Mesendoderm (in vitro differentiated cells): ENCODE data around the gene TGFBR1.

Experiments used
- DNase-seq: peaks from one replicate; pipeline ENCODE4 v3.0.0; 2013
- H2AK5ac ChIP-seq: 2 replicates; pipeline ENCODE4 v1.6.1; 2013; ENCODE audit warnings: low read length, inconsistent platforms
- H2BK120ac ChIP-seq: 2 replicates; pipeline ENCODE4 v1.6.1; 2013; ENCODE audit warnings: low read depth, mild to moderate bottlenecking, low read length, moderate library complexity, mixed read lengths
- H2BK15ac ChIP-seq: replicated peaks from 2 replicates; pipeline ENCODE4 v1.6.1; 2013; ENCODE audit warnings: low read depth, mild to moderate bottlenecking, moderate library complexity
- H2BK5ac ChIP-seq: 2 replicates; pipeline ENCODE4 v1.6.1; 2013; ENCODE audit warnings: low read length, inconsistent platforms
- H3K18ac ChIP-seq: 2 replicates; pipeline ENCODE4 v1.6.1; 2013; ENCODE audit warnings: mild to moderate bottlenecking, low read length, mixed read lengths
- H3K23ac ChIP-seq: one replicate; pipeline ENCODE4 v1.6.1; 2013; ENCODE audit warnings: low read length
- H3K27ac ChIP-seq: 2 replicates; pipeline ENCODE4 v1.5.1; 2013; ENCODE audit warnings: low read depth, mild to moderate bottlenecking, inconsistent platforms, low read length, moderate library complexity
- H3K27me3 ChIP-seq: 2 replicates; pipeline ENCODE4 v1.6.1; 2013; ENCODE audit warnings: low read length, control low read depth, mild to moderate bottlenecking, inconsistent platforms; ENCODE audit not compliant: insufficient read depth, poor library complexity
- H3K36me3 ChIP-seq: 2 replicates; pipeline ENCODE4 v1.6.1; 2013; ENCODE audit warnings: low read length, inconsistent platforms; ENCODE audit not compliant: control insufficient read depth, insufficient read depth
- H3K4ac ChIP-seq: one replicate; pipeline ENCODE4 v1.6.1; 2013; ENCODE audit warnings: low read depth, mild to moderate bottlenecking, low read length, moderate library complexity
- H3K4me1 ChIP-seq: 2 replicates; pipeline ENCODE4 v1.6.1; 2013; ENCODE audit warnings: low read depth, low read length, inconsistent platforms; ENCODE audit not compliant: control insufficient read depth
- H3K4me2 ChIP-seq: 2 replicates; pipeline ENCODE4 v1.6.1; 2013; ENCODE audit warnings: low read length
- H3K4me3 ChIP-seq: 2 replicates; pipeline ENCODE4 v1.5.1; 2013; ENCODE audit warnings: mild to moderate bottlenecking, low read length
- H3K56ac ChIP-seq: one replicate; pipeline ENCODE4 v1.6.1; 2013; ENCODE audit warnings: low read length
- H3K79me1 ChIP-seq: 2 replicates; pipeline ENCODE4 v1.6.1; 2013; ENCODE audit warnings: low read length, inconsistent platforms
- H3K79me2 ChIP-seq: 2 replicates; pipeline ENCODE4 v1.6.1; 2013; ENCODE audit warnings: mild to moderate bottlenecking, low read length; ENCODE audit not compliant: control insufficient read depth, insufficient read depth
- H3K9ac ChIP-seq: 2 replicates; pipeline ENCODE4 v1.6.1; 2013; ENCODE audit warnings: low read length, inconsistent platforms
- H4K5ac ChIP-seq: one replicate; pipeline ENCODE4 v1.6.1; 2013; ENCODE audit warnings: low read length
- H4K8ac ChIP-seq: one replicate; pipeline ENCODE4 v1.6.1; 2013; ENCODE audit warnings: low read depth, mild to moderate bottlenecking, control low read depth, low read length, moderate library complexity
- WGBS: extraction: QIAGEN DNeasy Blood & Tissue Kit; methylation state at CpG from one replicate; pipeline ENCODE4 v1.1.7; 2013; ENCODE audit warnings: low lambda C conversion rate, missing lambda C conversion rate; ENCODE audit not compliant: insufficient coverage; ENCODE audit errors: extremely low coverage; 5-methylcytosine and 5-hydroxymethylcytosine counted together

The TGFBR1 gene

DNA sequence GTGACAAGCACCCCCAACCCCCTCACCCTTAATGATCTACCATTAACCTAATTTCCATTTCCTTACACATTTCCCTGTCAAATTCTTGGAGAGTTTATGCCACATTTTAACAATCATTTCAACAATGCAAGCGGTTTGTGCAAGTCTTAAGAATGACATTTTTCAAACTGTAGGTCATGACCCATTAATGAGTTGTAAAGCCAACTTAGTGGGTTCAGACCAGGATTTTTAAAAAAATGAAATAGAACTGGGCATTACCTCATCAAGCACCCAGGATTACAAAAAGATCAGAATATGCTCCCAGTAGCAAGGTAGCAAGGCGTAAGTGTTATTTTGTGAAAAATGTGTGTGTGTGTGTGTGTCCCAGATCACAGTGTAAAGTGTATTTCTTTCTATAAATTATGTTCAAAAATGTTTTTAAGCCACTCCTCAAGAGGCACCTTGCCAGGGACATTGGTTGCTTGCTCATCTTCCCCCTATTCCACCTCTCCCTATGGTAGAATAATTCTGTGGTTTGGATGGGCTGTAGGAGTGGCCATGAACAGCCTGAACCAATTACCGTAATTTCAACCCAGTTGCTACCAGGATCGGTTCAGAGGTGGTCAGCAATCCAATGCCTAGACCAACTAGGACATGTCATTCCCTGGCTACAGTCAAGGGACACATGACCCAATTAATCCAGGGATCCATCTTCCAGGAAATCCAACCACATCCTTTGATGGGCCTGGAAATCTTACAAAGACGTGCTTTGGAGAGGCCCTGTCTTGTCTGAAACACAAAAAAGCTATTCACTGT lies 14.4 kb upstream of the TGFBR1 start:
- Histone ChIP-seq H3K79me1 (no peaks in the 10 kb centered on the region), H3K23ac (no peak overlapping the region), H3K36me3 (no peaks in the 10 kb centered on the region), H3K4me2 (no peak overlapping the region), H3K4me1 (no peaks in the 10 kb centered on the region), H3K9ac (no peak overlapping the region), H2AK5ac (no peak overlapping the region), H4K8ac (no peak overlapping the region), H2BK120ac (no peak overlapping the region), H3K79me2 (no peaks in the 10 kb centered on the region), H3K4ac (no peak overlapping the region), H2BK5ac (no peak overlapping the region), H2BK15ac (no peak overlapping the region), H4K5ac (no peak overlapping the region), H3K27ac (no peak overlapping the region), H3K4me3 (no peak overlapping the region), H3K27me3 (no peaks in the 10 kb centered on the region), H3K18ac (no peak overlapping the region), H3K56ac (no peak overlapping the region)
- no peak for DNase-seq
- WGBS, result no CpG with 5 or more reads among the region's 5 CpGs

DNA sequence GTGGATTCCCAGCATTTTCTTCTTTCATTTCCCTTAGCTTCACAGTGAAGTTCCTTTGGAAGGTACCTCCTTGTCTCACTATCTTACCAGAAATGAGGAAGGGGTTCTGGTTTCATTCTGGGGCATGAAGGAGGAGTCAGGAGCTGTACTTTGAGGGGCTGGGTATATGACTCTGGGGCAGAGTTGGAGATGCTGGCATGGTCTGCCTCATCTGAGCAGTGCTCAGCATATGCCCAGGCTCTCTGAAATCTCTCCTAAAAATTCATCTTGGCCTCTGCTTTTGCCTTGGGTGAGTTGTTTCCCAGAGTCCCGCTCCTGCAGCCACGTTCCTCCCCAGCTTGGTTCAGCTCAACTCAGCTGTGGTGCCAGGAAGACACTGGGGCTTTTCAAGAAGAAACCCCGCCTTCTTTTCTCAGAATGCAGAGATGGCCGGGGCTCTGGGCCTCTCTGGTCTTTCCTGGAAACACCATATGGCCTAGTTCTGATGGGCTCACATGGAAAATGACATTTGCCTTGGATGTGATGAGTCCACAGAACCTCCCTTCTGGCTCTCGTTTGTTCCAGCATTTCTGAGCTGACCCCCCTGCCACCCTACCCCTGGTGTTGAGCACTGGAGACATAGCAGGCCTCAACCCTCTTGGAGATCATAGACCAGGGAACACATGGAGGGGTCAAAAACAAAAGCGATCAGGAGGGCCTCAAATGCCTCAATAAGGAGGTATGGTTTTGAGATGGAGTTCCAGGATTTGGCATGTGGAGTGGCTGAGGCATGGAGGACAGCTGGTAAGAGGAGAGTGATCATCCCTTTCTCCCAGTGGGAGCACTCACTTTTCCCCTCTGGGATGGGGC lies 12.0 kb upstream of the TGFBR1 start:
- no peaks in the 10 kb centered on the region for H3K79me1 ChIP-seq
- H3K56ac ChIP-seq, result no peak overlapping the region
- H3K18ac ChIP-seq, result no peak overlapping the region
- H3K27me3 ChIP-seq, result no peaks in the 10 kb centered on the region
- WGBS, result no CpG with 5 or more reads among the region's 6 CpGs
- no peak overlapping the region for H4K5ac ChIP-seq
- H3K36me3 ChIP-seq, result no peaks in the 10 kb centered on the region
- no peak overlapping the region for H2BK120ac ChIP-seq
- H2BK15ac ChIP-seq, result no peak overlapping the region
- no peak overlapping the region for H3K4ac ChIP-seq
- no peak overlapping the region for H3K4me2 ChIP-seq
- DNase-seq, result no peak
- H2AK5ac ChIP-seq, result no peak overlapping the region
- no peak overlapping the region for H3K9ac ChIP-seq
- H3K79me2 ChIP-seq, result no peaks in the 10 kb centered on the region
- H3K23ac ChIP-seq, result no peak overlapping the region
- no peak overlapping the region for H2BK5ac ChIP-seq
- no peak overlapping the region for H3K4me3 ChIP-seq
- no peak overlapping the region for H3K27ac ChIP-seq
- no peak overlapping the region for H4K8ac ChIP-seq
- no peaks in the 10 kb centered on the region for H3K4me1 ChIP-seq

DNA sequence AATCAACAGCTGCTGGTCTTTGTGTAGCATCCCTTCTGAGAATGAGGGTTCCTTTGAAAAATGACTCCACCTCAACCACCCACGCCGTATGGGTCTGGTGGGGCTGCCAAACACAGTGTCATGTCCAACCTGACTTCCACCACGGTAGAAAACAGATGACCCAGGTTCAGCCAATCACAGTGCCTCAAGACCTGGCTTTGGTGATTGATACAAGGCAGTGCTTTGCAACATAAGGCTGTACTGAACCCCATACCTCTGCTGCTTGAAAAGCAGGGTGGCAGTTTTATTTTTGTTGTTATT lies 11.5 kb upstream of the TGFBR1 start:
- Histone ChIP-seq H2BK15ac (no peak overlapping the region), H2AK5ac (no peak overlapping the region), H3K27ac (no peak overlapping the region), H3K4me1 (no peaks in the 10 kb centered on the region), H3K4me3 (no peak overlapping the region), H3K23ac (no peak overlapping the region), H3K79me1 (no peaks in the 10 kb centered on the region), H3K79me2 (no peaks in the 10 kb centered on the region), H3K4ac (no peak overlapping the region), H3K18ac (no peak overlapping the region), H2BK120ac (no peak overlapping the region), H3K27me3 (no peaks in the 10 kb centered on the region), H4K5ac (no peak overlapping the region), H3K36me3 (no peaks in the 10 kb centered on the region), H3K4me2 (no peak overlapping the region), H3K56ac (no peak overlapping the region), H2BK5ac (no peak overlapping the region), H3K9ac (no peak overlapping the region), H4K8ac (no peak overlapping the region)
- WGBS, result no CpG with 5 or more reads among the region's 3 CpGs
- no peak for DNase-seq

DNA sequence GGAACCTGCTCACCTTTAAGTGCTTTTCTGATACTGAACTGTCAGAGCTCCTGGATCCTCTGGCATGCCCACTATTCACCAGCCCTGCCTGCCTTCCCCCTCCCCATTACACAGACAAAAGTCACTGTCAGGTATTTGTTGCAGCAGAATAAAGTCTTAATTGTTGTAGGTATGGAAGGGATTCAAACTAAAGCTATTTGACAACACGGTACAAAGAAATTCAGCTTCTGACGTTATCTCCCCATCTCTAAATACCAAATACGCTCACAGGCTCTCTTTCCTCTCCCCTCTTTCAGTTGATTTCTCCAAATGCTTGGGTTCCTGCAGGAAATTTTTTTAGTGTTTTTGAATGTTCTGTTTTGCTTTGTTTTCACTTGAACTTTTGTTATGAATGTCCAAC lies 9.3 kb upstream of the TGFBR1 start:
- Histone ChIP-seq H3K27me3 (no peaks in the 10 kb centered on the region), H3K4ac (no peak overlapping the region), H3K79me1 (no peaks in the 10 kb centered on the region), H3K4me2 (no peak overlapping the region), H3K18ac (no peak overlapping the region), H3K4me3 (no peak overlapping the region), H3K79me2 (no peaks in the 10 kb centered on the region), H3K23ac (no peak overlapping the region), H3K36me3 (no peaks in the 10 kb centered on the region), H2BK120ac (no peak overlapping the region), H3K56ac (no peak overlapping the region), H2BK5ac (no peak overlapping the region), H3K4me1 (no peaks in the 10 kb centered on the region), H3K27ac (no peak overlapping the region), H2AK5ac (no peak overlapping the region), H2BK15ac (no peak overlapping the region), H4K8ac (no peak overlapping the region), H3K9ac (no peak overlapping the region), H4K5ac (no peak overlapping the region)
- DNase-seq, result no peak
- no CpG with 5 or more reads among the region's 3 CpGs for WGBS

DNA sequence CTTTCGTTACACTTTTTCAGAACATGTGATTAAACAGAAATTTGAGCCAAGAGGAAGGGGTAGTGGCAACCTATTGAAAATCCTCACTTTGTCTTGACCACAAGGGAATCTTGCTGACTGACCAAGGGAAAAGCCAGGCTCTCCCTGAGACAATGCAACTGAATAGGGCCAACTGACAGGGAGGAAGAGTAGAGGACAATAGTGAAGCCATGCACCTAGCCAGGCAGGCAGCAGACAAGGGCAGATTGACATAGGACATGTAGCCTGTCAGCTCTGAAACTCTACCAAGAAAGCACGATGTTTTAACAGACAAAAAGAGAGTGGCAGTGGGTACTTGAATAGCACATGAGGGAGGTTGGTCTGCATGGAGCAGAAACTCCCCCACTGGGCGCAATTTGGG lies 8.5 kb upstream of the TGFBR1 start:
- Histone ChIP-seq H3K23ac (no peak overlapping the region), H3K27ac (no peak overlapping the region), H3K9ac (no peak overlapping the region), H2BK5ac (no peak overlapping the region), H4K8ac (no peak overlapping the region), H4K5ac (no peak overlapping the region), H3K79me2 (no peaks in the 10 kb centered on the region), H2BK120ac (no peak overlapping the region), H2BK15ac (no peak overlapping the region), H3K27me3 (no peaks in the 10 kb centered on the region), H3K4me1 (no peaks in the 10 kb centered on the region), H3K36me3 (no peaks in the 10 kb centered on the region), H3K56ac (no peak overlapping the region), H3K4me2 (no peak overlapping the region), H3K4me3 (no peak overlapping the region), H2AK5ac (no peak overlapping the region), H3K18ac (no peak overlapping the region), H3K79me1 (no peaks in the 10 kb centered on the region), H3K4ac (no peak overlapping the region)
- no CpG with 5 or more reads among the region's 3 CpGs for WGBS
- no peak for DNase-seq
